ENCODE measurements around the gene TEPSIN. TPM values are rescaled to one million over a fixed set of nuclear protein-coding genes. Genes with fewer than 3 reads are reported as not detected.

The TEPSIN gene, protein sequence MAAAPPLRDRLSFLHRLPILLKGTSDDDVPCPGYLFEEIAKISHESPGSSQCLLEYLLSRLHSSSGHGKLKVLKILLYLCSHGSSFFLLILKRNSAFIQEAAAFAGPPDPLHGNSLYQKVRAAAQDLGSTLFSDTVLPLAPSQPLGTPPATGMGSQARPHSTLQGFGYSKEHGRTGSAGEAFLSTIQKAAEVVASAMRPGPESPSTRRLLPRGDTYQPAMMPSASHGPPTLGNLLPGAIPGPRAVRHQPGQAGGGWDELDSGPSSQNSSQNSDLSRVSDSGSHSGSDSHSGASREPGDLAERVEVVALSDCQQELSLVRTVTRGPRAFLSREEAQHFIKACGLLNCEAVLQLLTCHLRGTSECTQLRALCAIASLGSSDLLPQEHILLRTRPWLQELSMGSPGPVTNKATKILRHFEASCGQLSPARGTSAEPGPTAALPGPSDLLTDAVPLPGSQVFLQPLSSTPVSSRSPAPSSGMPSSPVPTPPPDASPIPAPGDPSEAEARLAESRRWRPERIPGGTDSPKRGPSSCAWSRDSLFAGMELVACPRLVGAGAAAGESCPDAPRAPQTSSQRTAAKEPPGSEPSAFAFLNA
- total RNA-seq (2016; rRNA removed; fragmentation: Illumina TruSeq; extraction: Trizol): 8.5 and 18.8 TPM in 2 replicates
- 5.0 and 7.5 TPM in 2 replicates for total RNA-seq (2016; cell fraction: cytosol; rRNA removed; fragmentation: Illumina TruSeq; extraction: Trizol; ENCODE audit: low read depth)
- total RNA-seq (2016; cell fraction: insoluble cytoplasmic fraction; rRNA removed; fragmentation: Illumina TruSeq; extraction: Trizol): 7.1 and 20.3 TPM in 2 replicates
- 7.0 and 8.1 TPM in 2 replicates for total RNA-seq (2016; cell fraction: membrane; rRNA removed; fragmentation: Illumina TruSeq; extraction: Trizol)
- total RNA-seq (2016; cell fraction: nucleus; rRNA removed; fragmentation: Illumina TruSeq; extraction: Trizol): 24.5 and 27.8 TPM in 2 replicates
- 16.1 and 19.7 TPM in 2 replicates for polyA plus RNA-seq (2011; rRNA removed)
- polyA plus RNA-seq (2011; cell fraction: cytosol; rRNA removed): 4.0 and 8.2 TPM in 2 replicates
- 328 and 418 TPM in 2 replicates for polyA plus RNA-seq (2011; cell fraction: nucleus; rRNA removed)
- polyA plus RNA-seq (2012): 9.5 and 16.4 TPM in 2 replicates
- polyA plus RNA-seq (2016; cell fraction: cytosol; fragmentation: Illumina TruSeq; extraction: Trizol; ENCODE audit: low read depth): 2.4 and 2.5 TPM in 2 replicates
- 6.3 and 9.9 TPM in 2 replicates for polyA plus RNA-seq (2016; cell fraction: insoluble cytoplasmic fraction; fragmentation: Illumina TruSeq; extraction: Trizol; ENCODE audit: low read depth)
- 4.3 and 6.0 TPM in 2 replicates for polyA plus RNA-seq (2016; cell fraction: membrane; fragmentation: Illumina TruSeq; extraction: Trizol; ENCODE audit: low read depth)
- 90.2 and 98.6 TPM in 2 replicates for polyA plus RNA-seq (2016; cell fraction: nucleus; fragmentation: Illumina TruSeq; extraction: Trizol; ENCODE audit: insufficient read depth, low read depth)
- polyA minus RNA-seq (2011; rRNA and poly(A)+ RNA removed; ENCODE audit: low replicate concordance): 14.1 and 21.0 TPM in 2 replicates
- polyA minus RNA-seq (2011; cell fraction: cytosol; rRNA and poly(A)+ RNA removed): 3.4 and 3.7 TPM in 2 replicates
- polyA minus RNA-seq (2011; cell fraction: nucleus; rRNA and poly(A)+ RNA removed): 39.0 and 47.9 TPM in 2 replicates
- Bru-seq, nascent RNA: percentile 61 among the genes with signal in this experiment
- percentile 79 among the genes with signal in this experiment for BruChase-seq, experiment 1, labeled RNA remaining after a 6-hour chase
- percentile 70 among the genes with signal in this experiment for BruChase-seq, experiment 2, labeled RNA remaining after a 2-hour chase
- long read RNA-seq, experiment 1, partial matches to known transcripts: 0 of 1 reads
- long read RNA-seq, experiment 1, other reads (novel, unspliced or antisense): 1 of 1 reads
- long read RNA-seq, experiment 2, transcript TEPSIN-213 (13 exons, 1,782 nt): major isoform, 5 of 27 reads
- long read RNA-seq, experiment 2, partial matches to known transcripts: 7 of 27 reads
- long read RNA-seq, experiment 2, other reads (novel, unspliced or antisense): 11 of 27 reads

- Histone ChIP-seq H3K4me2 (ENCODE audit: low read depth, low read length) (peak within 1 kb of the TSS; percentile 91), H2AFZ (ENCODE audit: low read length) (no peak within 1 kb of the TSS), H3K4me3 (replicated peaks in 1 of 3; ENCODE audit: insufficient read depth in 1 of 3, low read depth in 2 of 3, low read length in 3 of 3) (peak within 1 kb of the TSS; percentile 94 to 98 (median 96)), H3K9me3 (ENCODE audit: low read length) (no peaks in the 10 kb centered on the region), H3K79me2 (ENCODE audit: insufficient read depth, low read length) (peaks cover 40% of the 10 kb centered on the region), H4K20me1 (ENCODE audit: insufficient read depth, low read length) (peaks cover 8% of the 10 kb centered on the region; the same call in 1 of the 2 replicates), H3K27me3 (ENCODE audit: control insufficient read depth in 1 of 2, insufficient read depth in 2 of 2, low read length in 2 of 2) (no peaks in the 10 kb centered on the region; a peak in 1 of 5 replicates), H3K4me1 (ENCODE audit: insufficient read depth, low read length) (peaks cover 27% of the 10 kb centered on the region), H3K27ac (ENCODE audit: extremely low read length, insufficient read depth, low read length) (peak within 1 kb of the TSS; percentile 81), H3K9ac (ENCODE audit: insufficient read depth, low read depth, low read length) (peak within 1 kb of the TSS; percentile 98), H3K36me3 (replicated peaks in 1 of 2; ENCODE audit: control insufficient read depth in 1 of 2, insufficient read depth in 2 of 2, low read length in 2 of 2) (peaks cover 4 to 6% of the 10 kb centered on the region in 2 experiments; a peak in 2 of 5 replicates)
- FAIRE-seq: peak; percentile 99
- ATAC-seq: peak; percentile 95
- intact Hi-C loops (cut with micrococcal nuclease; ENCODE audit: unreplicated experiment): loop anchor here (1.0 kb wide), 1 partner anchor 16 kb away; no protein-coding TSS in a partner anchor
- no TSS peak for BruUV-seq (replicated peaks)
- CTCF ChIA-PET (ENCODE audit: low intra/inter-chr PET ratio, low total read pairs): no interaction called here
- POLR2A ChIA-PET: interaction anchor here (0.6 to 3.8 kb wide), 23 partner anchors 9 to 445 kb away, joined by 3 to 61 read pairs (median 4); partner anchors contain the start of genes ARL16, CEP131, HGS and PVALEF
- peak; percentile 100 for DNase-seq (ENCODE audit: low spot score)
- WGBS (ENCODE audit: low lambda C conversion rate): 0% methylated on average over 12 of the region's 100 CpGs
- in situ Hi-C loops (cut with HindIII; ENCODE audit: extremely low pct_ligation_motif_present, low pct_unique_long_range_greater_than_20kb): no loop called here
- TF ChIP-seq ZNF574 (CRISPR knock-in tag; IDR thresholded peaks at IDR 0.05): peak; percentile 73
- TF ChIP-seq ZNF274 (CRISPR knock-in tag; IDR thresholded peaks at IDR 0.05): 0 out of 2 replicates have a peak, but pooled peaks have one; percentile 17
- TF ChIP-seq NCOA1 (CRISPR knock-in tag; IDR thresholded peaks at IDR 0.05): 0 out of 2 replicates have a peak, but pooled peaks have one; percentile 18
- TF ChIP-seq DMAP1 (CRISPR knock-in tag; IDR thresholded peaks at IDR 0.05): no peak; the same call in 1 of the 2 replicates
- 0 out of 2 replicates have a peak, but pooled peaks have one; percentile 30 for TF ChIP-seq TFAP4 (IDR thresholded peaks at IDR 0.05; ENCODE audit: borderline replicate concordance, low read depth)
- peak; percentile 82 for TF ChIP-seq SIN3B (IDR thresholded peaks at IDR 0.05; ENCODE audit: low read length)
- no peak for TF ChIP-seq ZC3H13 (CRISPR knock-in tag; IDR thresholded peaks at IDR 0.05)
- TF ChIP-seq ZNF816 (CRISPR knock-in tag; IDR thresholded peaks at IDR 0.05; ENCODE audit: borderline replicate concordance): no peak
- TF ChIP-seq KMT2A (CRISPR knock-in tag; IDR thresholded peaks at IDR 0.05): peak; percentile 75; the same call in 1 of the 2 replicates
- TF ChIP-seq U2AF2 (IDR thresholded peaks at IDR 0.05; ENCODE audit: low read depth, low read length): no peak
Measured at GRCh38 chr17:81238815-81239713, at the start of gene TEPSIN, which contains the start of gene NDUFAF8. Gene TEPSIN, minus strand, starts transcription at chr17:81239055. Its CDS starts 22 bp downstream, at chr17:81239033. Gene NDUFAF8, plus strand, starts transcription at chr17:81239318. Its CDS starts 46 bp downstream, at chr17:81239364.
